Smooth muscle cell of the pulmonary artery (primary cell): ENCODE data around the gene PATE2. TPM values are rescaled to one million over a fixed set of nuclear protein-coding genes. Genes with fewer than 3 reads are reported as not detected.

Experiments used
- total RNA-seq: library from RNA; depleted of rRNA; stranded (reverse); fragments of >200 nt; gene quantifications from 2 replicates; pipeline ENCODE4 v1.2.3, GENCODE V29; 2014

Gene PATE2
- 0.20 TPM in 1 of 2 replicates, not detected in the other for total RNA-seq

GRCh38 chr11:125778728-125779127 lies at the start of gene PATE2:
Gene PATE2, minus strand, starts transcription at chr11:125778828. Its CDS starts 55 bp downstream, at chr11:125778773.

GRCh38 chr11:125787827-125788226 lies 9.2 kb upstream of the PATE2 start, which contains the start of gene PATE3:
Gene PATE3, plus strand, starts transcription at chr11:125788127. Its CDS starts 25 bp downstream, at chr11:125788152.

GRCh38 chr11:125745979-125746378 lies 32.6 kb downstream of the PATE2 start, which contains the start of gene PATE1:
Gene PATE1, plus strand, starts transcription at chr11:125746279. Its CDS starts 26 bp downstream, at chr11:125746305.

Other genes starting within 250 kb of the PATE2 start
- 96.2 and 98.4 TPM in 2 replicates for gene EI24, start 209.4 kb downstream of the PATE2 start, total RNA-seq
- 330 and 353 TPM in 2 replicates for gene STT3A, start 186.0 kb downstream of the PATE2 start, total RNA-seq
- gene CHEK1, start 153.7 kb downstream of the PATE2 start, total RNA-seq, result 13.1 and 20.6 TPM in 2 replicates
- gene ACRV1, start 98.0 kb downstream of the PATE2 start, total RNA-seq, result not detected in 2 replicates
- not detected in 2 replicates for gene PATE1, start 32.5 kb downstream of the PATE2 start, total RNA-seq
- not detected in 2 replicates for gene PATE3, start 9.3 kb upstream of the PATE2 start, total RNA-seq
- gene PATE4, start 54.5 kb upstream of the PATE2 start, total RNA-seq, result not detected in 2 replicates
- gene HYLS1, start 108.8 kb upstream of the PATE2 start, total RNA-seq, result 2.4 and 3.1 TPM in 2 replicates
- gene PUS3, start 124.4 kb upstream of the PATE2 start, total RNA-seq, result 9.0 and 9.1 TPM in 2 replicates
- gene DDX25, start 125.7 kb upstream of the PATE2 start, total RNA-seq, result not detected in 2 replicates
- gene VSIG10L2, start 167.2 kb upstream of the PATE2 start, total RNA-seq, result not detected in 2 replicates